GM12892 (cell line): ENCODE data around the gene ZNF23.

Experiments used
- DNase-seq: peaks from one replicate; pipeline ENCODE4 v3.0.0; 2011; ENCODE audit not compliant: insufficient read length
- FAIRE-seq: peaks from 2 replicates; lab custom pipeline; 2011; peaks lifted over from hg19 to GRCh38; lab: Jason Lieb, UNC
- POLR2A ChIP-seq: IDR thresholded peaks from 2 replicates; pipeline ENCODE4 v1.6.1; 2011; ENCODE audit warnings: low read depth, low read length, control low read depth
- POLR2AphosphoS5 ChIP-seq: IDR thresholded peaks from 2 replicates; pipeline ENCODE4 v1.6.1; 2011; ENCODE audit warnings: low read depth, low read length, control low read depth
- TAF1 ChIP-seq: IDR thresholded peaks from 2 replicates; pipeline ENCODE4 v1.6.1; 2011; ENCODE audit warnings: low read depth, mild to moderate bottlenecking, control low read depth, low read length, borderline replicate concordance

ZNF23 gene

GRCh38 chr16:71423016-71423415, 39.0 kb downstream of the ZNF23 start:
- FAIRE-seq: no peak
- no peak for TF ChIP-seq TAF1
- no peak for TF ChIP-seq POLR2A
- TF ChIP-seq POLR2AphosphoS5: no peak
- DNase-seq: no peak

- DNase-seq: no peak
- FAIRE-seq: no peak
- TF ChIP-seq POLR2AphosphoS5 (no peak), TAF1 (no peak), POLR2A (no peak)
These were observed 40.1 kb downstream of the ZNF23 start for GRCh38 chr16:71421911-71422310.

- FAIRE-seq (no peak), DNase-seq (no peak)
- TF ChIP-seq POLR2AphosphoS5 (no peak), POLR2A (no peak), TAF1 (no peak)
These were observed 48.0 kb downstream of the ZNF23 start for GRCh38 chr16:71414038-71414437.

GRCh38 chr16:71413341-71413740, 48.7 kb downstream of the ZNF23 start:
- FAIRE-seq (no peak), DNase-seq (no peak)
- no peak for TF ChIP-seq TAF1
- no peak for TF ChIP-seq POLR2AphosphoS5
- TF ChIP-seq POLR2A: no peak

GRCh38 chr16:71412270-71413160, 49.5 kb downstream of the ZNF23 start:
- FAIRE-seq (peak; percentile 72), DNase-seq (peak; percentile 54)
- no peak for TF ChIP-seq POLR2A
- TF ChIP-seq POLR2AphosphoS5: no peak
- TF ChIP-seq TAF1: no peak

- no peak for DNase-seq
- no peak for TF ChIP-seq POLR2A
- TF ChIP-seq POLR2AphosphoS5: no peak
- TF ChIP-seq TAF1: no peak
- FAIRE-seq: no peak
These were observed 51.9 kb downstream of the ZNF23 start for GRCh38 chr16:71410146-71410545.

GRCh38 chr16:71409011-71409775, 52.9 kb downstream of the ZNF23 start:
- FAIRE-seq: no peak
- TF ChIP-seq POLR2A (no peak), POLR2AphosphoS5 (no peak), TAF1 (no peak)
- DNase-seq: no peak

- FAIRE-seq: no peak
- DNase-seq: no peak
- TF ChIP-seq POLR2AphosphoS5 (no peak), TAF1 (no peak), POLR2A (no peak)
These were observed 53.5 kb downstream of the ZNF23 start for GRCh38 chr16:71408536-71408935.

- DNase-seq (no peak), FAIRE-seq (no peak)
- TF ChIP-seq POLR2A (no peak), POLR2AphosphoS5 (no peak), TAF1 (no peak)
These were observed 54.3 kb downstream of the ZNF23 start for GRCh38 chr16:71407731-71408130.

GRCh38 chr16:71406724-71407123, 55.3 kb downstream of the ZNF23 start:
- no peak for DNase-seq
- TF ChIP-seq TAF1 (no peak), POLR2AphosphoS5 (no peak), POLR2A (no peak)
- FAIRE-seq: no peak

GRCh38 chr16:71406316-71406715, 55.7 kb downstream of the ZNF23 start:
- no peak for TF ChIP-seq POLR2AphosphoS5
- no peak for TF ChIP-seq TAF1
- TF ChIP-seq POLR2A: no peak
- FAIRE-seq (no peak), DNase-seq (no peak)
